Caki2 (cell line): ENCODE measurements around the gene TIPARP. TPM values are rescaled to one million over a fixed set of nuclear protein-coding genes. Genes with fewer than 3 reads are reported as not detected.
"Not testable (repeated sequence)": the region's sequence is repeated elsewhere in the genome, so short reads cannot be mapped to it uniquely, and the experiment has no call there.

Experiments used
- DNase-seq: peaks from one replicate; pipeline ENCODE4 v3.0.0-alpha.2; 2015; ENCODE audit warnings: low read depth
- in situ Hi-C: cut with HindIII; loops from 2 replicates; pipeline ENCODE4 v1.10.0; 2016; ENCODE audit warnings: low sequenced_read_pairs, low pct_unique_long_range_greater_than_20kb, mixed read lengths
- total RNA-seq: library from RNA; depleted of rRNA; stranded (reverse); fragments of >200 nt; shearing (Covaris generic); gene quantifications from 2 replicates; pipeline ENCODE4 v1.2.3, GENCODE V29; 2014; ENCODE audit warnings: low replicate concordance

Gene TIPARP
- total RNA-seq, 1 experiment from 2014 or later = 14.3 TPM

DNA sequence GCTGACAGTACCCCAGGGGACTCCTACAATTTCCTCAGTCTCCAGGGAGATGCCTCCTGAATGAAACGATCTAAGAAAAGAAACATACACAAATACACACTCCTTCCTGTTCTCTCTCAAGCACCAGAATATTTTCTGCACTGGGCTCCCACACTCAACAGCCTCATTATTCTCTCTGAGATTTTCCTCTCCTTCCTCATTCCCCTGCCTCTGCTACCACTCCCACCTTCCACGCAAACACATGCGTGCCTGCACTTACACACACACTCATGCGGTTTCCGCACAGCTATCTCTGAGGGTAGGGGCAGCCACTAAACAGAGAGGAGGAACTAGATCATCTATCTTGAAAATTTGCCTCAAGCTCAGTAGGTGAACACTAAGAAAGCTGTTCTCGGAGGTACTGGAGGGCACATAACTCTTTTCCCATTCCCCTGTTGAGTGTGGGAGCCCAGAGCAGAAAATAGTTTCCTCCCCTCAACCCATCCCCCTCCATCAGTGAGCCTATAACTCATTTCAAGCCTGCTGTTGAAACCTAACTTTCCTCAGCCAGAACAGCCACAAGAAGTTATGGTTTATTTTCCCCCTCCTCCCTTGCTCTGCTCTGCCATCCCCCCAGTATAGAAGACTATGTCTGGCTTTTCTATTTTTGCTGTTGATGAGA is 30.5 kb upstream of the TIPARP start:
- in situ Hi-C loops = no loop called here
- DNase-seq = no peak

DNA sequence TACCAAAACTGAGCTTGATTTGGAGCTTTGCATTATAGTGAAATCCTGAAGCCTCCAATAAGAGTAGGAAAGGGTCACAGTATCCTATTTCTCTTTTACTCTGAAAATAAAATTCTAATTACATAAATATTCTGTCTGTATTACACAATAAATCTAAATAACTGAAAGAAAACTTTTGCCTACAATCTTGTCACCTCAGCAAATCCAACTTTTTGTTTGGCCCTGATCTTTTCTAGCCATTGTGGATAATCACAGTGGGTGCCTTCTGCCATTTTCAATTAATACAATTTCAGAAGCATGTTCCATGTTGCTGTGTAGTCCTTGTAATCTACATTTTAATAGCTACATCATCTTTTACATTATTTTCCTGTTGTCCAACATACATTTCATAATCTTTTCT is 29.4 kb upstream of the TIPARP start:
- in situ Hi-C loops = no loop called here

DNA sequence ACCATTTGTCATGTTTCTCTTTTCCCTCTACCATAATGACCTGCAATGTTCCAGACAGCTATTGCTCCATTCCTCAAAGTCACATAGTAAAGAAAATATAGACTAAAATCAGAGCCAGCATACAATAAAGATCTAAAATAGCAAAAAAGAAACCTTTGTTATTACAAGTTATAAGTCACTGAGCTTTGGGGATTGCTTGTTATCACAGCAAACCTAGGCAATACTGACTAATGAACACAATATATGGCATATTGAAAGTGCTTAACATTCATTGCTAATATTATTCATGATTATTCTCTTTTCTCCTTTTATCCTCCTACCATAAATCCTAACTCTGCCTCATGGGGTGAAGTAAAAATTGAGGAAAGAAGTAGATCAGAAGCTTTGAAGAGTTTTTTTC is 27.4 kb upstream of the TIPARP start:
- in situ Hi-C loops = no loop called here
- DNase-seq = no peak

More for the DNA sequence above, 29.4 kb upstream of the TIPARP start:
- no peak for DNase-seq

DNA sequence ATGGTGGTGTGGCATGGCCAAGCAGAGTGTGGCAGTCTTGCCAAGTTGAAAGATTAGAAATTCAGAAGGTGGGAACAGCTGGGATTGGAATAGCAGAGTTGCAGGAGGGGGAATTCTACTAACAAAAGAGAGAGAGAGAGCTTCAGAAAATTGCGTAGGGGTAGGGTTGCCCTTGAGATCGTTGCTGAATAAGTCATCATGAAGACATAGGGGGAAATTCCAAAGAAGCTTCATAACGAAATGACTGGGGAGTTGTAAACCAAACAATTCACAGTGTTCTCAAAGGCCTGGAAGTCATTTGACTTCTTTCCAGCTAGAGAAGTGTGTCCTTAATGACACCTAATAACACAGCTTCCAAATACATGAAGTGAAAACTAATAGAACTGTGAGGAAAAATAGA is 26.3 kb upstream of the TIPARP start:
- in situ Hi-C loops = no loop called here
- no peak for DNase-seq

DNA sequence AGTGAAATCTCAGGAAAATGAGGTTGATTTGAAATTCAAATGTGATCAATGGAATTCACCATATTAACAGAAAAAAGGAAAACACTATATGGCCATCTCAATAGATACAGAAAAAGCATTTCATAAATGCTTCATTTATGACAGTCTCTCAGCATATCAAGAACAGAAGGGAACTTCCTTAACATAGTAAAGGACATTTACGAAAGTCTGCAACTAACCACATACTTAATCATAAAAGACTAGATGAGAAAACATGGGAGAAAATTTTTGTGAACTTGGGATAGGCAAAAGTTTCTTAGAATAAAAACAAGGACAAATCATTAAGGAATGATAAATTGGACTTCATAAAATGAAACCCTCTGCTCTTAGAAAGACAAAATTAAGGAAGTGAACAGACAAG is 24.7 kb upstream of the TIPARP start:
- no peak for DNase-seq
- in situ Hi-C loops = no loop called here

DNA sequence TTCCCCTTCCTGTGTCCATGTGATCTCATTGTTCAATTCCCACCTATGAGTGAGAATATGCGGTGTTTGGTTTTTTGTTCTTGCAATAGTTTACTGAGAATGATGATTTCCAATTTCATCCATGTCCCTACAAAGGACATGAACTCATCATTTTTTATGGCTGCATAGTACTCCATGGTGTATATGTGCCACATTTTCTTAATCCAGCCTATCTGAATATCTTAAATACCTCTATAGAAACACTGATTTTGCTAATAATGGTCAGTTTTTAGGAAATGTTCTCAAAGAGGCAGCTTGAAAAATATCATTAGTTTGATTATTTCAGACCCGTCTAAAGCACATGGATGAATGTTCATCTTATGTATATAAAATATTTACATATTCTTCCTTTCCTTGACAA is 21.7 kb upstream of the TIPARP start:
- DNase-seq, in situ Hi-C loops: not testable (repeated sequence)

DNA sequence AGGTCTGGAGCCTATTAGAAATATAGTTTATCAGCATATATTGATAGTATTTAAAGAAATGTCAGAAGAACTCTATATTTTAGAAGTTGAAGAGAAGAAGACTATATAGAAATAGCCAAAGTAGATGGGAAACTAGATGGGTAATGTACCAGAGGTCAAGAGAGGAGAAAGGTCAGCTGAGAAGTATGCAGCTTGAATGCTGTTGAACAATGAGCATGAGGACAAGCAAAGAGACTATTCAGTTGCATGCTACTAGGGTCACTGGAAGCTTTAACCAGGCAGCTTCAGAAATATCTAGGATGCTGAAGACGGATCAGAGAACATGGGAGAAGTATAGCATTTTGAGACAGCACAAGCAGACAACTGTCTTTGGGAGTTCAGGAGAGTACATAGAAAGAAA is 19.6 kb upstream of the TIPARP start:
- in situ Hi-C loops = no loop called here
- DNase-seq = no peak

DNA sequence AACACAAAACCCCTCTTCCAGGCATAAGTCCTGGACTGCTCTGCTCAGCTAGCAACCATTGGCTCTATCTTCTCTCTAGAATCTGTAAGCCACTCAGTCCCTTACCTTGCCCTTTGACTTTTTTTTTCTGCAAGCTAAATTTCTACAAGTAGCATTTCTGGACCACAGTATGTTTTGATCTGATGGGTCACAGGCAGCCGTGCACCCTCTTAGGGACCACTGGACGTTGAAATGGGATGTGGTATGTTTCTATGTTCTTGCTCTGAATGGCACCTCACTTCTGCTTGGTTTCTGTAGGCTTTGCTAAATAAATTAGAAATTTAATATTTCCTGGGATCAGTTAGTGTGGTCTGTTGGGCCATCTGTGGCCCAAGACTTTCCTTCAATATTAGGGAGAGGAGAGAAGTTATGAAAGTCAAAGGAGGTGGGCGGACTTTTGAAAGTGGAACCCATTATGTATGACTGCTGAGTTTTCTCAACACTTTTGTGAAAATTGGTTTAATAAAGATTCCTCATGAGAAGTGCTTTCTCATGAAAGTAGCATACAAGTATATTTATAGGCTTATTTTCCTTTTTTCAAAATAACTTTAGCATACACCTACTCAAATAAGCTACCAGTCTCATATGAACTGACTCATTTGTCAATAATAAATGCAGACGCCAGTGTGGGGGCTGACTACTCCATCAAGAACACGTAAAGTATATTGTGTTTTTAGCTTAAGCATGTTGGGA is 18.4 kb upstream of the TIPARP start:
- DNase-seq = no peak
- in situ Hi-C loops = no loop called here

DNA sequence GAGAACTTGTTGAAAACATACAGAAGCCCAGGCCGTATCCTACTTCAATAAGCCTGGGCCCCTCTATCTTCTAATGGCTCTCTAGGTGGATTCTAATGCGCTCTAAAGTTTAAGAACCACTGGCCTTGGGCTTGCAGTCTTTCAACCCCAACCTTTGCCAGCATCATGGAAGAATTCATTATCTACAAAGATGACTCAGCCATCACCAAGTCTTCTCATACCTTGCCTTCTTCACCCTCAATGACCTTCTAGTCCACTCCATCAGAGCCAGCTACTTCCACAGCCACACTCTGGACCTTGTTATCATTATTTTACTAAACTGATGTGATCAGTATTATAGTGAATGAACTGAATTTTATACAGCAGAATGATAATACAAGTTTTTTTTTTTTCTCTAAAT is 16.9 kb upstream of the TIPARP start:
- in situ Hi-C loops = no loop called here

DNA sequence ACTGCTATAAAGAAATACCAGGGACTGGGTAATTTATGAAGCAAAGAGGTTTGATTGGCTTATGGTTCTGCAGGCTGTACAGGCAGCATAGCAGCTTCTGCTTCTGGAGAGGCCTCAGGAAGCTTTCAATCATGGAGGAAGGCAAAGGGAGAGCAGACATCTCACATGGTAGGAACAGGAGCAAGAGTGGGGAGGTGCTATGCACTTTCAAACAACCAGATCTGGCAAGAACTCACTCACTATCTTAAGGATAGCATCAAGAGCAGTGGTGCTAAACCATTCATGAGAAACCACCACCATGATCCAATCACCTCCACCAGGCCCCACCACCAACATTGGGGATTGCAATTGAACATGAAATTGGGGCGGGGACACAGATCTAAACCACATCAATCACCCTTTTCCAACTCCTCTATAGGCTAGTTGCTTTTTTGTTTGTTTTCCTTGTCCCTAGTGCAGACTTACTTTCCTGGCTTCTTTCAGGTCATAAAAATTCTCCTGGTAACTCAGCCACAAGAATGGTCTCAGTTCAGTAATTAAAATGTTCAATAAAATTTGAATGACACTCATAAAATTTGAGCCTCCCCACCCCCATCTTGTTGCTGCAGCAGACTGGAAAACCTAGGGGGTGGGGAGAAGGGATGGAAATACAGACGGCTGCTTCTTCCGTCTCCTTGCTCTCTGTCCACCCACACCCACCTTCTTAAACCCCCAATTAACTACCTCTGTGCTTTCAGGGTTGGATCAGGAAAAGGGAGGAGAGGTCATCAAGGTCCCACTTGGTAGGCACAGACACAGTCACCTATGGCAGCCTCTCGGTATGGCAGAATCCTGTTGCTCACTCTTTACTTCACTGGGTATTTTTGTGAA is 16.3 kb upstream of the TIPARP start:
- in situ Hi-C loops = no loop called here
- no peak for DNase-seq

More for the DNA sequence above, 16.9 kb upstream of the TIPARP start:
- no peak for DNase-seq

DNA sequence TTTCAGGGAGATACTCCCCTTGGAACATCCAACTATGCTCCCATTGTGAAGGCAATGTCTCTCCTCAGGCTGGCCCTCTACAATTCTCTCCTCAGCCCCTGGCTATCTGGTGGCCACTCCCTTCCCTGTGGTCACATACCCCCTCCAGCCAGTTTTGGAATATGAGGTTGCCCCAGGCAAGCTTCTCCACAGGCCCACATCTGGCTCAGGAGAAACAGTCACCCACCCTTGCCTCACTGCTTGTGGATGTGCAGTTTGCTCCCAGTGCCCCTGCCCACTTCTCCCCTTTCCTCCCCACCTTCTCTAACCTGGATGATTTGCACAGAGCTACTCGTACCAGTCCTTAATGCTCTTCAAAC is 15.7 kb upstream of the TIPARP start:
- no peak for DNase-seq
- in situ Hi-C loops = no loop called here

DNA sequence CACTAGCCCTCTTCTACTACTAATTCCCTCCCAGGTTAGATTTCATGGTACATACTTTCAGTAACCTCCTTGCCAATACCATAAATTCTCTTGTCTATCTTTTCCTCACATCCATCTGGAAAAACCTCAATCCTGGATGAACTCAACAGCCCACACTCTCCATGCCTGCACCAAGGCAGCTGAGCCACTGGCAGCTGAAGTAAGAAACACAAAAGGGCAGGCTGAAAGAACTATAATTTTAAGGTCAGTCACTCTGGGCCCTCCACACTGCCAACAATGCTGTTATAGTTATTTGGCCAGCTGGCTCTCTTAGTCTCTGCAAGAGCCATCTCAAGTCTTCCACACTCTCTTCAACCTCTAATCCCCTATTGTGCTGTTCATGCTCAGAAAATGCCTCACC is 15.1 kb upstream of the TIPARP start:
- no peak for DNase-seq
- in situ Hi-C loops = no loop called here

DNA sequence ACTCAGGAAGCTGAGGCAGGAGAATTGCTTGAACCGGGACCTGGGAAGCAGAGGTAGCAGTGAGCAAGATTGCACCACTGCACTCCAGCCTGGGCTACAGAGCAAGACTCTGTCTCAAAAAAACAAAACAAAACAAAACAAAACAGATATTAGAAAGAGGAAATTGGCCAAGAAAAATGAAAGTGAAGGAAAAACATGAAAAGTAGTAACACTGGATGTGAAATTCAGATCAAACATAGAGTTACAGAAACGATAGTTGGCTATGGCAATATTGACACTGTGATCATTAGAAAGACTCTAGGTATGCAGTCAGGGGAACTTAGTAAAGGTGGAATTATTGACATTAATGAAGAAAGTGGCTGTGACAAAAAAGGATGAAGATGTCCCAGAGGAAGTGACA is 13.2 kb upstream of the TIPARP start:
- no peak for DNase-seq
- in situ Hi-C loops = no loop called here

DNA sequence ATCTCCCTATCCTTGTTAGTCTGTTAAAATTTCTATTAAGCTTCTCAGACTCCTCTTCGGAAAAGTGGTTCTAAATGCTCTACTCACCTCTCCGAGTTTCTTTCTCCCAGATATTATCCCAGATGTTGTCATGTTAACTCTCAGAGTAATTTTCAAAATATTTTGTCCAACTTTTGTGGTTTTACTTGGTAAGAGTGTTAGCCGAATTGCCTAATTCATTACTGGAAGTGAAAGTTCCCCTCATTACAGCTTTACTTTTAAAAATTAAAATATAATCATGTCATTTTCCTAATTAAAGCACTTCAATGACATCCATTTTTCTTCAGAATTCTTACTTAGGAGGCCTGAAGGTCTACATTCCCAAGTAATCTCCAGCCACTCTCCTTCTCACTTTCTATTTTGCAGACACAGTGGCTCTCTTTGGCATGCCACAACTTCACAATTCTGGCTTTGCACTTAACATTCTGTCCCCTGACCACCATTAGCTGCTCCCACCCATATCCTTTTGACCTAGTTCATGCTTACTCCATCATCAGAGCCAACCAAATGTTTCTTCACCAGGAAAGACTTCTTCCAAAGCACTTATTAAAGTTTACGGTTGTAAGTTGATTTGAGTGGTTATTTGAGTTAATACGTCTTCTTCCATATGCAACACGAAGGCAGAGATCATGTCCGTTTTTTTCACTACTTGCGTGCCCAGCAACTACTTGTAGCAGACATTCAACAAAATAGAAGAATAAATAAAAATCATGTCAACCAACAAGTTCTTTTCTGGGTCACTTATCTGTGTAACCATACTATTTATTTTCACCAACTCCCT is 10.2 kb upstream of the TIPARP start:
- DNase-seq = no peak
- in situ Hi-C loops = no loop called here

DNA sequence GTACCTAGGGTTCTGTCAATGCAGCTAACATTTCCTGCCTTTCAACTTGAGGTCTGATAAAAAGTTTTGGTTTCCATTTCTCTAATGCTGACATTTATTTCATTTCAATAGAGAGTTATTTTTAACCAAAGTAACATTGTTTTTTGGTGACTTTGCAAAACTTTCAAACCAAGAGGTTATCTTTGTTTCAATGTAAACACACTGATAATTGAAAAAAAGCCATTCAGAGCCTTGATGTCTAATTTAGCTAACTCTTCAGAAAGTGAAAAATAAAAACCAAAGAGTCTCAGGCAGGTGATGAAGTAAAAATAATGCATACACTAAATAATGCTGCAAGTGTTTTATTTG is 9.6 kb upstream of the TIPARP start:
- DNase-seq = no peak
- in situ Hi-C loops = no loop called here

DNA sequence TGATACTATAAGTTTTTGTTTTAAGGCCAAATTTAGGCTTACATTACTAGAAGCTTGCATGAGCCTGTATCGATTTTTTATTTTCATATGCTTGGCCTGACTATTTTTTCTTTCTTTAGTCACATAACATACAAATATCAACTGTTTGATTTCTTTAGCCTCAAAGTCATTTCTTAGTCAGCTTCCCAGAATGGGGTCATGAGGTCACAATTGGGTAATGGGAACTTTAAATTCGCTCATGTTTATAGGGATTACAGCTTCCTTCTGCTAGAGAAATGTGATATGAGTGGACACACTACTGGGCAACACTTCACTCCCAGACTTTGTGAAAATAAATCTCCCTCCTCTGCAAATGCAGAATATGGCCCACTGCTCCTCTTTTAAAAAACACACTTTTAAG is 9.1 kb upstream of the TIPARP start:
- DNase-seq = no peak
- in situ Hi-C loops = no loop called here

DNA sequence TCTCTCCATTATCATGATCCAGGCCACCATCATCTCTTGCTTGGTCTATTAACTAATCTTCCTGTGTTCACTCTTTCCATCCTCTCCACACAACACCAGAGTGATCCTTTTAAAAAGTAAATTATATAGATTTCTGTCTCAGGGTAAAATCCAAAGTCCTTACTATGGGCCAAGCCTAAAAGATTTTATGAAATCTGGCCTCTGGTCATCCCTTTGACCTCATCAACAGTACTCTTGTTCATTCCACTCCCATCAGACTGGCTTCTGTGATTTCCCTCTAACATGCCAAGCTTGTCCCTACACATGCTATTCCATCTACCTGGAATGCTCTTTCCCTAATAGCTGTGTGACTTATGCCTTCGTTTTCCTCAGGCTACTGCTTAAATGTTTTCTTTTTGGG is 8.3 kb upstream of the TIPARP start:
- in situ Hi-C loops = no loop called here
- DNase-seq = no peak

DNA sequence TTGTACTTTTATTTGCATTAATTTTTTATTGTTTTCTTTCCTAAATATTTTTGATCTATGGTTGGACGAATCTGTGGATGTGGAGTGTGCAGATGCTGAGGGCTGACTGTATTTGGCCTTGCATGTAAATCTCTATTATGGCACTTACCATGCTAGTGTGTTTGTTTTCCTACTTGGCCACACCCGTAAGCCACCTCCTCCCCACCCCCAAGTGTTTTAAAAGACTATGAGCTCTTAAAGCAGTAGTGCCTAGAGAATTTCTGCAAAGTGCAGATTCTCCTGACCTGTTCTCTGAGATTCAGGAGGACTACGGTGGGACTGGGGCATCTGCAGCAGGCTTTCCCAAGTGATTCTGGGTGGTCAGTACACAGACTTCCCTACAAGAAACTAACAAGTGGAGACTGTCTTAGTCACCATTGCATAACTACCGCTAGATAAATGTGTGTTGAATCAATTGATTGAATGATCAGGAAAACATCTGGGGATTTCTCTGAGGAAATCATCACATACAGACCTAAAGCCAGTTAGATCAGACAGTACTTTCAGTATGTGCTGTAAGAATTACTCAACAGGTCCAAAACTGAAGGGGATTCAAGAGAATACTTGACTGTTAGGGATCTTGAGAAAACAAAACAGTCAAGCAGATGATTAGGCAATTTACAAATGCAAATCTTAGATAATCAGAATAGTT is 6.2 kb upstream of the TIPARP start:
- in situ Hi-C loops = no loop called here
- no peak for DNase-seq
